ENCODE measurements around the gene KCNMA1.

- TF ChIP-seq, protein P1, sequence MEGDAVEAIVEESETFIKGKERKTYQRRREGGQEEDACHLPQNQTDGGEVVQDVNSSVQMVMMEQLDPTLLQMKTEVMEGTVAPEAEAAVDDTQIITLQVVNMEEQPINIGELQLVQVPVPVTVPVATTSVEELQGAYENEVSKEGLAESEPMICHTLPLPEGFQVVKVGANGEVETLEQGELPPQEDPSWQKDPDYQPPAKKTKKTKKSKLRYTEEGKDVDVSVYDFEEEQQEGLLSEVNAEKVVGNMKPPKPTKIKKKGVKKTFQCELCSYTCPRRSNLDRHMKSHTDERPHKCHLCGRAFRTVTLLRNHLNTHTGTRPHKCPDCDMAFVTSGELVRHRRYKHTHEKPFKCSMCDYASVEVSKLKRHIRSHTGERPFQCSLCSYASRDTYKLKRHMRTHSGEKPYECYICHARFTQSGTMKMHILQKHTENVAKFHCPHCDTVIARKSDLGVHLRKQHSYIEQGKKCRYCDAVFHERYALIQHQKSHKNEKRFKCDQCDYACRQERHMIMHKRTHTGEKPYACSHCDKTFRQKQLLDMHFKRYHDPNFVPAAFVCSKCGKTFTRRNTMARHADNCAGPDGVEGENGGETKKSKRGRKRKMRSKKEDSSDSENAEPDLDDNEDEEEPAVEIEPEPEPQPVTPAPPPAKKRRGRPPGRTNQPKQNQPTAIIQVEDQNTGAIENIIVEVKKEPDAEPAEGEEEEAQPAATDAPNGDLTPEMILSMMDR (IDR thresholded peaks at IDR 0.05), result no peak
- no peak for TF ChIP-seq POLR2A (IDR thresholded peaks at IDR 0.05)
Measured at GRCh38 chr10:76915316-76915715, 722.3 kb downstream of the KCNMA1 start.

Measured in vagina (tissue), 2 donors.